KMS-11 (cell line): Measurements from ENCODE around the gene HELZ.

Source experiments
- H2AFZ ChIP-seq: fragments of 200-600 bp; sonication (generic); 2 replicates; pipeline ENCODE4 v1.6.1; 2016; ENCODE audit warnings: antibody characterized with exemption, mixed run types, low read depth
- H3K27ac ChIP-seq: fragments of 200-600 bp; sonication (generic); 2 replicates; pipeline ENCODE4 v1.6.1; 2016; ENCODE audit warnings: mild to moderate bottlenecking, mixed run types
- H3K27me3 ChIP-seq: fragments of 200-600 bp; sonication (generic); 2 replicates; pipeline ENCODE4 v1.6.1; 2017; ENCODE audit warnings: mild to moderate bottlenecking, low read depth, mixed run types, moderate library complexity; ENCODE audit not compliant: insufficient read depth
- H3K36me3 ChIP-seq: fragments of 200-600 bp; sonication (generic); 2 replicates; pipeline ENCODE4 v1.6.1; 2017; ENCODE audit warnings: mild to moderate bottlenecking, mixed run types; ENCODE audit not compliant: insufficient read depth
- H3K4me1 ChIP-seq: fragments of 200-600 bp; sonication (generic); 2 replicates; pipeline ENCODE4 v1.6.1; 2016; ENCODE audit warnings: mild to moderate bottlenecking, low read depth, mixed run types; ENCODE audit not compliant: poor library complexity, severe bottlenecking
- H3K4me2 ChIP-seq: fragments of 200-600 bp; sonication (generic); 2 replicates; pipeline ENCODE4 v1.7.0; 2016; ENCODE audit warnings: mild to moderate bottlenecking, mixed run types
- H3K4me3 ChIP-seq: fragments of 200-600 bp; sonication (generic); IDR thresholded peaks from 2 replicates; pipeline ENCODE4 v1.6.1; 2017; ENCODE audit warnings: low read depth, low read length, mixed read lengths; ENCODE audit not compliant: insufficient read depth
- H3K79me2 ChIP-seq: fragments of 200-600 bp; sonication (generic); 2 replicates; pipeline ENCODE4 v1.6.1; 2016; ENCODE audit warnings: low read depth, mixed run types; ENCODE audit not compliant: insufficient read depth
- H3K9ac ChIP-seq: fragments of 200-600 bp; sonication (generic); 2 replicates; pipeline ENCODE4 v1.6.1; 2016; ENCODE audit warnings: mild to moderate bottlenecking, mixed run types
- H4K20me1 ChIP-seq: fragments of 200-600 bp; sonication (generic); 2 replicates; pipeline ENCODE4 v1.6.1; 2016; ENCODE audit warnings: mild to moderate bottlenecking, mixed run types; ENCODE audit not compliant: insufficient read depth
- CTCF ChIP-seq: fragments of 200-600 bp; sonication (generic); conservative IDR thresholded peaks from 2 replicates; pipeline ENCODE4 v1.6.1; 2017; ENCODE audit warnings: low read depth, mild to moderate bottlenecking, antibody characterized with exemption, low read length, moderate library complexity, mixed read lengths

The HELZ gene

GRCh38 chr17:67215991-67216421, 29.0 kb downstream of the HELZ start:
- Histone ChIP-seq H3K27me3 (no peaks in the 10 kb centered on the region), H2AFZ (no peak overlapping the region), H3K9ac (no peak overlapping the region), H3K4me2 (no peak overlapping the region), H3K4me1 (no peaks in the 10 kb centered on the region), H4K20me1 (peaks cover 8% of the 10 kb centered on the region), H3K4me3 (no peak overlapping the region), H3K27ac (no peak overlapping the region), H3K79me2 (peaks cover 26% of the 10 kb centered on the region), H3K36me3 (peaks cover 5% of the 10 kb centered on the region; the same call in 1 of the 2 replicates)
- no peak for TF ChIP-seq CTCF

GRCh38 chr17:67212714-67213417, 32.1 kb downstream of the HELZ start:
- Histone ChIP-seq H3K36me3 (no peaks in the 10 kb centered on the region; the same call in 1 of the 2 replicates), H3K79me2 (peaks cover 5% of the 10 kb centered on the region; the same call in 1 of the 2 replicates), H3K27ac (no peak overlapping the region), H3K9ac (no peak overlapping the region), H2AFZ (no peak overlapping the region), H4K20me1 (no peaks in the 10 kb centered on the region), H3K4me3 (no peak overlapping the region), H3K4me2 (no peak overlapping the region), H3K4me1 (no peaks in the 10 kb centered on the region), H3K27me3 (no peaks in the 10 kb centered on the region)
- no peak for TF ChIP-seq CTCF

- H4K20me1 ChIP-seq = no peaks in the 10 kb centered on the region
- H2AFZ ChIP-seq = no peak overlapping the region
- H3K9ac ChIP-seq = no peak overlapping the region
- no peaks in the 10 kb centered on the region for H3K27me3 ChIP-seq
- no peaks in the 10 kb centered on the region for H3K4me1 ChIP-seq
- no peak overlapping the region for H3K27ac ChIP-seq
- H3K36me3 ChIP-seq = no peaks in the 10 kb centered on the region; the same call in 1 of the 2 replicates
- H3K79me2 ChIP-seq = peaks cover 5% of the 10 kb centered on the region; the same call in 1 of the 2 replicates
- no peak overlapping the region for H3K4me2 ChIP-seq
- no peak overlapping the region for H3K4me3 ChIP-seq
- no peak for TF ChIP-seq CTCF
These were observed 32.8 kb downstream of the HELZ start for GRCh38 chr17:67212231-67212630.

GRCh38 chr17:67211742-67212141, 33.3 kb downstream of the HELZ start:
- no peaks in the 10 kb centered on the region for H3K27me3 ChIP-seq
- H3K79me2 ChIP-seq = peaks cover 5% of the 10 kb centered on the region; the same call in 1 of the 2 replicates
- no peaks in the 10 kb centered on the region; the same call in 1 of the 2 replicates for H3K36me3 ChIP-seq
- H3K9ac ChIP-seq = no peak overlapping the region
- no peak for TF ChIP-seq CTCF
- no peak overlapping the region for H3K4me2 ChIP-seq
- H3K27ac ChIP-seq = no peak overlapping the region
- H3K4me1 ChIP-seq = no peaks in the 10 kb centered on the region
- no peak overlapping the region for H2AFZ ChIP-seq
- no peaks in the 10 kb centered on the region for H4K20me1 ChIP-seq
- no peak overlapping the region for H3K4me3 ChIP-seq
